A673 (cell line): Measurements from ENCODE around the gene LPO.

Source experiments
- CTCF ChIP-seq: fragments of 300-800, 200-600 bp; sonication (generic); conservative IDR thresholded peaks from 2 replicates; pipeline ENCODE4 v1.5.1; 2017; ENCODE audit warnings: low read depth, mild to moderate bottlenecking, antibody characterized with exemption, low read length, moderate library complexity, mixed read lengths
- EZH2 ChIP-seq: fragments of 200-600 bp; sonication (generic); IDR thresholded peaks from 2 replicates; pipeline ENCODE4 v1.6.1; 2017; ENCODE audit warnings: borderline replicate concordance, low read depth, mild to moderate bottlenecking, mixed read lengths, antibody characterized with exemption, low read length; ENCODE audit not compliant: poor library complexity, severe bottlenecking

- TF ChIP-seq CTCF (no peak), EZH2 (no peak)
Observed at GRCh38 chr17:58308985-58309917, 70.9 kb downstream of the LPO start.
